Endodermal cell (in vitro differentiated cells): ENCODE measurements around the gene GALNT16. TPM values are rescaled to one million over a fixed set of nuclear protein-coding genes. Genes with fewer than 3 reads are reported as not detected.
A peak's percentile ranks its signal among the peaks of the same experiment; 100 is the strongest.

Experiments used
- DNase-seq: peaks from one replicate; pipeline ENCODE4 v3.0.0-alpha.2; 2017
- H3K27ac ChIP-seq: 2 replicates; pipeline ENCODE4 v1.5.1; 2013; ENCODE audit warnings: mild to moderate bottlenecking, low read depth, low read length, moderate library complexity
- H3K27me3 ChIP-seq: 2 replicates; pipeline ENCODE4 v1.6.1; 2013; ENCODE audit warnings: mild to moderate bottlenecking, low read length, moderate library complexity; ENCODE audit not compliant: insufficient read depth, control insufficient read depth, poor library complexity, severe bottlenecking
- H3K36me3 ChIP-seq: 2 replicates; pipeline ENCODE4 v1.7.0; 2013; ENCODE audit warnings: mild to moderate bottlenecking, low read length, moderate library complexity; ENCODE audit not compliant: control insufficient read depth, insufficient read depth
- H3K4me1 ChIP-seq: one replicate; pipeline ENCODE4 v1.7.0; 2013; ENCODE audit warnings: low read length; ENCODE audit not compliant: control insufficient read depth, insufficient read depth
- H3K4me3 ChIP-seq: 2 replicates; pipeline ENCODE4 v1.5.1; 2013; ENCODE audit warnings: mild to moderate bottlenecking, low read length, moderate library complexity
- H3K9ac ChIP-seq: 2 replicates; pipeline ENCODE4 v1.6.1; 2013; ENCODE audit warnings: mild to moderate bottlenecking, low read length, moderate library complexity; ENCODE audit not compliant: poor library complexity, severe bottlenecking; ENCODE audit errors: extremely low read depth
- H3K9me3 ChIP-seq: 2 replicates; pipeline ENCODE4 v1.6.1; 2013; ENCODE audit warnings: mild to moderate bottlenecking, low read length, moderate library complexity; ENCODE audit not compliant: control insufficient read depth
- H3K27ac Mint-ChIP-seq: 2 replicates; pipeline ENCODE4 v1.8.0; 2020; ENCODE audit warnings: mixed read lengths
- H3K27me3 Mint-ChIP-seq: 2 replicates; pipeline ENCODE4 v1.8.0; 2021; ENCODE audit warnings: mild to moderate bottlenecking, mixed read lengths; ENCODE audit not compliant: insufficient read depth
- H3K36me3 Mint-ChIP-seq: 2 replicates; pipeline ENCODE4 v1.8.0; 2020; ENCODE audit warnings: low read depth, mixed read lengths
- H3K4me1 Mint-ChIP-seq: 2 replicates; pipeline ENCODE4 v1.8.0; 2020; ENCODE audit warnings: mixed read lengths
- H3K4me3 Mint-ChIP-seq: 2 replicates; pipeline ENCODE4 v1.8.0; 2020; ENCODE audit warnings: mild to moderate bottlenecking, moderate library complexity, mixed read lengths
- H3K9me3 Mint-ChIP-seq: 2 replicates; pipeline ENCODE4 v1.8.0; 2020; ENCODE audit warnings: mild to moderate bottlenecking, mixed read lengths
- CTCF ChIP-seq: fragments of 200-600 bp; sonication (generic); conservative IDR thresholded peaks from 2 replicates; pipeline ENCODE4 v1.5.0; 2021; ENCODE audit warnings: antibody characterized with exemption, mild to moderate bottlenecking
- WGBS, 2 experiments: methylation state at CpG; one replicate each; pipeline versions ENCODE4 v1.1.5 to v1.1.7; 2013; ENCODE audit warnings: missing lambda C conversion rate in 2 of 2, mixed read lengths in 1 of 2; ENCODE audit not compliant: insufficient coverage in 1 of 2, insufficient read length in 1 of 2; 5-methylcytosine and 5-hydroxymethylcytosine counted together
- total RNA-seq, 2 donors: library from RNA; stranded (reverse); fragmentation: NEBNext Ultra II Directional in 1 of 2; extraction: Animal tissue kit (Norgen Biotek cat#: 25700) in 1 of 2; gene quantifications; 2 replicates in 1 of 2; 3 replicates in 1 of 2; pipeline ENCODE4 v1.2.1, GENCODE V29; 2021

The GALNT16 gene
- total RNA-seq, 2 donors from 2014 or later, result 2.2 to 8.0 TPM

GRCh38 chr14:69334576-69334975 lies 74.6 kb downstream of the GALNT16 start:
- Mint-ChIP-seq H3K4me1 (no peaks in the 10 kb centered on the region), H3K27ac (no peak overlapping the region), H3K36me3 (no peaks in the 10 kb centered on the region), H3K9me3 (no peaks in the 10 kb centered on the region), H3K27me3 (no peaks in the 10 kb centered on the region), H3K4me3 (no peak overlapping the region)
- H3K27ac ChIP-seq, result no peak overlapping the region
- no peak overlapping the region for H3K4me3 ChIP-seq
- no peak for TF ChIP-seq CTCF
- no peak for DNase-seq
- 89 to 95% methylated on average over 4 to 6 of the region's 6 CpGs for WGBS, 2 experiments
- H3K4me1 ChIP-seq, result no peaks in the 10 kb centered on the region
- no peak overlapping the region for H3K9ac ChIP-seq
- no peaks in the 10 kb centered on the region for H3K27me3 ChIP-seq
- H3K9me3 ChIP-seq, result no peaks in the 10 kb centered on the region
- H3K36me3 ChIP-seq, result no peaks in the 10 kb centered on the region

GRCh38 chr14:69335371-69335771 lies 75.4 kb downstream of the GALNT16 start:
- Mint-ChIP-seq H3K27ac (no peak overlapping the region), H3K27me3 (no peaks in the 10 kb centered on the region), H3K4me1 (no peaks in the 10 kb centered on the region), H3K36me3 (no peaks in the 10 kb centered on the region), H3K4me3 (no peak overlapping the region), H3K9me3 (no peaks in the 10 kb centered on the region)
- DNase-seq, result no peak
- Histone ChIP-seq H3K27me3 (no peaks in the 10 kb centered on the region), H3K36me3 (no peaks in the 10 kb centered on the region), H3K9me3 (no peaks in the 10 kb centered on the region), H3K4me3 (no peak overlapping the region), H3K9ac (no peak overlapping the region), H3K27ac (peak overlapping the region; percentile 26), H3K4me1 (no peaks in the 10 kb centered on the region)
- WGBS, 2 experiments, result 86 to 89% methylated on average over 4 to 6 of the region's 6 CpGs
- TF ChIP-seq CTCF, result no peak

- no peaks in the 10 kb centered on the region for H3K4me1 ChIP-seq
- H3K27ac Mint-ChIP-seq, result no peak overlapping the region
- H3K9me3 Mint-ChIP-seq, result no peaks in the 10 kb centered on the region
- H3K27me3 Mint-ChIP-seq, result no peaks in the 10 kb centered on the region
- no peaks in the 10 kb centered on the region for H3K27me3 ChIP-seq
- H3K4me3 Mint-ChIP-seq, result no peak overlapping the region
- DNase-seq, result no peak
- H3K9me3 ChIP-seq, result no peaks in the 10 kb centered on the region
- 90 to 94% methylated on average over 5 of the region's 5 CpGs for WGBS, 2 experiments
- H3K9ac ChIP-seq, result no peak overlapping the region
- H3K4me1 Mint-ChIP-seq, result no peaks in the 10 kb centered on the region
- H3K4me3 ChIP-seq, result no peak overlapping the region
- TF ChIP-seq CTCF, result no peak
- no peaks in the 10 kb centered on the region for H3K36me3 ChIP-seq
- H3K27ac ChIP-seq, result no peak overlapping the region
- no peaks in the 10 kb centered on the region for H3K36me3 Mint-ChIP-seq
Measured at GRCh38 chr14:69337984-69338383, 78.0 kb downstream of the GALNT16 start.
